Kidney tubule cell (primary cell): Measurements from ENCODE around the gene REXO1.
A peak's percentile ranks its signal among the peaks of the same experiment; 100 is the strongest.
"Not testable (repeated sequence)": the region's sequence is repeated elsewhere in the genome, so short reads cannot be mapped to it uniquely, and the experiment has no call there.

Source experiments
- DNase-seq: peaks from one replicate; pipeline ENCODE4 v3.0.0-alpha.2; 2018; ENCODE audit warnings: low spot score

Gene REXO1

GRCh38 chr19:1813192-1814182, 34.8 kb downstream of the REXO1 start:
- no peak for DNase-seq

- DNase-seq: peak; percentile 97
These were observed 35.7 kb downstream of the REXO1 start for GRCh38 chr19:1812426-1813191.

DNA sequence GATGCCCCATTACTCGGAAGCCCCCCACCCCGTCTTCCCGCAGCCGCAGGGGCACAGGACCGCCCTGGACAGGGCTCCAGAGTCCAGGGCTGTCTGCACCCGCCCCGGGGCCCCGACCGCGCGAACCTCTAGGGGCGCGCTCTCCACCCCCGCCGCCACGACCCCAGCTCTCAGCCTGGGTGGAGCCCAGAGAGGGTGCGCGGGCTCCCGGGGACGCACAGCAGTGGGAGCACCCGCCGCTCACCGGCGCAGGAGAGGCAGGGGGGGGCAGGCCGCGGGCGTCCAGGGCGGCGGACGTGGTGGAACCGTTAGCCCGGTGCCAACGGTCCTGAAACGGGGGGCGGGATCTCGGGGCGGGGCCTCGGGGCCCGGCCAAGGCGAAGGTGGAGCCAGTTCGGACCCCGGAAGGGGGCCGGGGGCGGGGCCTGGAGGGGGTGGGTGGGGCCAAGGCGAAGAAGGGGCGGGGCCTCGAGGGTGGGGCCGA, 36.3 kb downstream of the REXO1 start, which contains the start of gene ATP8B3:
ATP8B3 (minus strand) TSS at position 335 of the 484 bp plus-strand sequence. CDS start 540 bp downstream, outside the sequence.
- DNase-seq: no peak

DNA sequence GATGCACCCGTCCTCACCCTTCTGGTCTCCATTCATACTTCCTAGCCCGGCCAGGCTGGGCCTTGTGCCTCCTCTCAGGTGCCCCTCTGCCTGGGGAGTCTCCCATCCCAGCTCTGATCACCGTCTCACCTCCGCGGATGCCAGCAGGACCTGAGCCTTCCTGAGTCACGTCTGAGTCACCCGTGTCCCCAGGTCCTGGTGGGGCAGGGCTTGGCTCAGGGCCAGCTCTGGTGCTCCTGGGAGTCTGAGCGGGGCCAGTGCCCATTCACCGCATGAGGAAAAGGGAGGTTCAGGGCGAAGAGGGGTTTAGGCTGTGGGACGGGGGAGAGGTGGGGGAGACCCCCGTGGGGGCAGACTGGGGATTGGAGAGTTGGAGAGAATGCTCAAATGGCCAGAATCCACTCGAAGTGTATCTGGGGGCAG, 36.8 kb downstream of the REXO1 start:
- DNase-seq: peak; percentile 95

GRCh38 chr19:1810439-1811160, 37.7 kb downstream of the REXO1 start:
- no peak for DNase-seq

- DNase-seq: no peak
These were observed 38.6 kb downstream of the REXO1 start for GRCh38 chr19:1809678-1810077.

GRCh38 chr19:1808395-1808731, 39.9 kb downstream of the REXO1 start:
- DNase-seq: no peak

- DNase-seq: peak; percentile 71
These were observed 40.4 kb downstream of the REXO1 start for GRCh38 chr19:1807695-1808394.

DNA sequence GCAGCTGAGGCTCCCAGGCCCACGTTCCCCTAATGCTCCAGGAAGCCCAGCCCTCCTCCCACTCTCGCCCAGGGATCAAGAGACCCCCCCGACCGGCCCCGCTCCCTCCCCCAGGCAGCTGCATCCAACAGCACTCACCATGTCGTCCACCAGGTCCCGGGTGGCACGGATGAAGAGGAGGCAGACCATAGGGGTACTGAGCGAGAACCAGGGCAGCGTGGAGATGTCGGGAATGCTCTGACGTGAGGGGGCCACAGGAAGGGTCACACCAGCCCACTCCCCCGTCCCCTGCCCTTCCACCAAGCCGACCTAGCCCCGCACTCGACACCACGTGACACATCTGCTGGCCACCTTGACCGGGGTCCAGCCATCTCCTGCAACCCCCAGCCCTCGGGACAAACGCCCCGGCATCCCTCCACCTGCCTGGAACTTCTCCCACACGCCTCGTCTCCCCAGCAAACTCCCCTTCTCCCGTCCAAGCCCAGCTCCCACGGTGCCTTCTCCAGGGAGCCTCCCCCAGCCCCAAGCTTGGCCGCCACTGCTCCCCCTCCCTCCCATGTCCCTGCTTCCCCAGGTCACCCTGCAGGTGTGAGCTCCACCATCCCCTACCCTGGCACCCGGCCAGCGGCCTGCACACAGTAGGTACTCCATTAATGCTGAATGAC, 41.1 kb downstream of the REXO1 start:
- no peak for DNase-seq

GRCh38 chr19:1806184-1807029, 41.9 kb downstream of the REXO1 start:
- DNase-seq: no peak

GRCh38 chr19:1805401-1806183, 42.7 kb downstream of the REXO1 start:
- DNase-seq: no peak

DNA sequence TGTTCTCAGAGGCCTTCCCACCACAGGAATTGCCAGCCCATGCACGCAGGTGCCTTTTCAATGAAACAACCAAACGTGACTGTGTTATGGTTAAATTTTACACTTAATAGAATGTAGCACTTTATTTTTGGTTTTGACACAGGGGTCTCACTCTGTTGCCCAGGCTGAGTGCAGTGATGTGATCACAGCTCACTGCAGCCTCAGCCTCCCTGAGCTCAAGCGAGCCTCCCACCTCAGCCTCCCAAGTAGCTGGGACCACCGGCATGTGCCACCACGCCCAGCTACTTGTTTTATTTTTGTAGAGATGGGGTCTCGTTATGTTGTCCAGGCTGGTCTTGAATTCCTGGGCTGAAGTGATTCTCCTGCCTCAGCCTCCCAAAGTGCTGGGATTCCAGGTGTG, 43.4 kb downstream of the REXO1 start:
- DNase-seq: no peak

- no peak for DNase-seq
These were observed 48.5 kb downstream of the REXO1 start for GRCh38 chr19:1799695-1800342.

DNA sequence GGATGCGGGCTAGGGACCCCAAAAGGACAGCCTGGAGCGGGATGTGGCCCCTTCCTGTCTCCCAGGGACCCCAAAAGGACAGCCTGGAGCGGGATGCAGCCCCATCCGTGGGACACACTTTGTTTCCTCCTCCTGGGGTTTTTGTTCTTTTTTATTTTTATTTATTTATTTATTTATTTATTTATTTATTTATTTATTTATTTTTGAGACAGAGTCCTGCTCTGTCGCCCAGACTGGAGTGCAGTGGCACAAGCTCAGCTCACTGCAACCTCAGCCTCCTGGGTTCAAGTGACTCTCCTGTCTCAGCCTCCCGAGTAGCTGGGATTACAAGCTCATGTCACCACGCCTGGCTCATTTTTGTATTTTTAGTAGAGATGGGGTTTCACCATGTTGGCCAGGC, 51.0 kb downstream of the REXO1 start:
- not testable (repeated sequence) for DNase-seq

GRCh38 chr19:1796395-1797142, 51.7 kb downstream of the REXO1 start:
- no peak for DNase-seq

DNA sequence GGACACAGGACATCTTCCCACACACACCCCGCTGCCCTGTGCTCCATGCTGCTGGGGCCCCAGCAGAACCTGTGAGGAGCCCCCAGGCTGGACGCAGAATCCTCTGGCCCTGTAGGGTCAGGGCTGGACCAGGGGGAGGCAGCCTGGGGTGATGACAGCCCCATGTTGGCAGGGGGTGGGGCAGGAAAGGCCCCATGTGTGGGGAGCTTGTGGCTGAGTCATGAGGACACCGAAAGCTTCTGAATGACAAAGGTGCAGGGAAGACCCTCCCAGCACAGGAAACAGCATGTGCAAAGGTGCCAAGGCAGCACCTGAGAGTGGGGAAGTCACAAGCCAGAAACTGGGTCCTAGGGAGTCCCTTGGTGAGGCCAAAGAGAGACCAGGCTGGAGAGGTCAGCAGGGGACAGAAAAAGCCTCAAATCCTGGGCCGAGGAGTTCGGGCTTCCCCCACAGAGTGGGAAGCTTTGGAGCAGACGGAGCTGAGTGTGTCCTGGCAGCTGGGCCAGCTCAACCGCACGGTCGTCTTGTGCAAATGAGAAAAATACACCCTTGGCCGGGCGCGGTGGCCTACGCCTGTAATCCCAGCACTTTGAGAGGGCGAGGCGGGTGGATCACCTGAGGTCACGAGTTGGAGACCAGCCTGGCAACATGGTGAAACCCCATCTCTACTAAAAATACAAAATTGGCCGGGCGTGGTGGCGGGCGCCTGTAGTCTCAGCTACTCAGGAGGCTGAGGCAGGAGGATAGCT, 53.7 kb downstream of the REXO1 start:
- no peak for DNase-seq

- DNase-seq: no peak
These were observed 56.4 kb downstream of the REXO1 start for GRCh38 chr19:1791879-1792278.
